Measurements from ENCODE around the gene ATP12A.
A peak's percentile ranks its signal among the peaks of the same experiment; 100 is the strongest.
"Not testable (repeated sequence)": the region's sequence is repeated elsewhere in the genome, so short reads cannot be mapped to it uniquely, and the experiment has no call there.

The ATP12A gene

DNA sequence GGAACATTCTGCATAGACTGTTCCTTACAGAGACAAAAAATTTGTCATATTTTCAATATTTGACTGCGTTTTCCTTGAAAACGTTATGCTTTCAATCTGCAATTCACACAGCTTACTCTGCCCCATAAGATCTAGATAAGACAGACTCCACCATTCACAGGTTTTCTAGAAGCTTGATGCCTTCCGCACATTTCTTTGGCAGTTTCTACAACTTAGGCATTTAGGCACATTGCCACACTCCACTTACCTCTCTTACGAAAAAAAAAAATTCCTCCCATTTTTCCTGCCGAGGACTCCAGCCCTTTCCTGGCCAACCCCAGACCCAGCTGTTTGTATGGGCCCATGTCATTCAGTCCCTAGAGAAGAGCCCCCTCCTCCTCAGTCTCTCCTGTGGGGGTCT lies 11.2 kb downstream of the ATP12A start:
- DNase-seq: no peak

DNA sequence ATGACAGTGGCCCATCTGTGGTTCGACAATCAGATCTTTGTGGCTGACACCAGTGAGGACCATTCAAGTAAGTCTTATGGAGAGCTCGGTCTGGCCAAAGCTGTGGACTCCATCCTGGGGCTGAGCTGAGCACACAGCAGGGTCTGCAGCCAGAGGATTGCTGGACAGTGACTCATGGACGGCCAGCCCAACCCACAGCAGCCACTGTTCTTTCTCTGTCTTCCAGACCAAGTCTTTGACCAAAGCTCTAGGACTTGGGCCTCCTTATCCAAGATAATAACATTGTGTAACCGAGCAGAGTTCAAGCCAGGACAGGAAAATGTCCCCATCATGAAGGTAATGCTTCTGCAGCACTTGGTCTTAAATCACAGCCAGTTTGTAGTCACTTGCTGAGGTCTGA lies 12.4 kb downstream of the ATP12A start:
- DNase-seq: no peak

DNA sequence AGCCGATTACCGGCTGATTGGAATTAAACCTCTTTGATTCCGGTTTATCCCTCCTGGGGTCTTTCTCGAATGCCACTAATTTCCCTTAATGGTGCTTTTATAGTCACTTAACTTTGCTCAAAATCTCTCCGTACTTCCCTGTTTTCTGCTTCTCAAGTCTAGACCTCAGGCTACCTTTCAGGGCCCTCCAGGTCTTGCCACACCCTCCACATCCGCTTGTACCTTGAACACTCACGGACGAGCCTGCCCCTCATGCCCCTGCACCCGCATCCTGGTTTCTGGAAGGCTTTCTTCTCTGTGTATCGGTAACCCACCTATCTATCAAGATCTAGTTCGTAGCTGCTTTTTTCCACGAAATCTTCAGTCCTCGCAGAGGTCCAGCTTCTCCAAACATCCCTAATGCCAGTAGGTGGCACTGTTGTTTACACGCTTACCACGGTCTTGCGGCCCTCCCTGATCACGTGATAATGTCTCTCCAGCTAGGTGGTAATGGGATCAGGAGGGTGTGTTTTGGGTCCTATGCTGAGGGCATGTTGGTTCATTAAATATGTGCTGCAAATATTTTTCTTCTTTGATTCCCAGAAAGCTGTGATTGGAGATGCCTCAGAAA lies 13.8 kb downstream of the ATP12A start:
- DNase-seq: peak; percentile 50

DNA sequence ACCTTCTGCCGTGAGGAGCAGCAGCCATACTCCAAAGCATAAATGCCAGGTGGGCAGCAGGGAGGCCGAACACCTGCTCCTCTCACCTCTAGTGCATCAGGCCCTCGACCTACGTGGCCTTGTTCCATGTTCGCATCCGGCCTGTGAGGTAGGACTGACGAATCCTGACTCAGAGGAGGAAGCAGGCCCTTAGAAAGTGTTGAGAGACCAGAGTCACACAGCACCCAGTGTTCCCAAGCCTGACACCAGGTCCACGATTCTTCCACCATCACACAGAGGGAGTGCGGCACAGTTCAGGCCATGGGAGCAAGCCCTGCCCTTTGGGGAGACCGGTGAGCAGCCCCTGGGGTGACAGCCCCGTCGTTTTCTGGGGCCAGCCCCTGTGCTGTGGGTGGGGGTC lies 14.7 kb downstream of the ATP12A start:
- DNase-seq: no peak

DNA sequence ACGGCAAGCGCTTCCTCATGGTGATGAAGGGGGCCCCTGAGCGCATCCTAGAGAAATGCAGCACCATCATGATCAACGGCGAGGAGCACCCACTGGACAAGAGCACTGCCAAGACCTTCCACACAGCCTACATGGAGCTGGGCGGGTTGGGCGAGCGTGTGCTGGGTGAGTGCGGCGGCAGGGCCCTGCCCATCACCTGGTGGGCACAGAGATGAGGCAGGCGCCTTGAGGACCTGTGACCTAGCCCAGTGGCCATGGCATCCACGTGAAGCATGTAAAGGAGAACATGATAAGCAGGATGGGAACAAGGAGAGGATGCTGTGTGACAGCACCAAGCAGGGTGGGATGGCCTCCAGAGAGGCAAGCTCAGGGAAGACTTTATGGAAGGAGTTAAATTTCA lies 18.5 kb downstream of the ATP12A start:
- DNase-seq: no peak

DNA sequence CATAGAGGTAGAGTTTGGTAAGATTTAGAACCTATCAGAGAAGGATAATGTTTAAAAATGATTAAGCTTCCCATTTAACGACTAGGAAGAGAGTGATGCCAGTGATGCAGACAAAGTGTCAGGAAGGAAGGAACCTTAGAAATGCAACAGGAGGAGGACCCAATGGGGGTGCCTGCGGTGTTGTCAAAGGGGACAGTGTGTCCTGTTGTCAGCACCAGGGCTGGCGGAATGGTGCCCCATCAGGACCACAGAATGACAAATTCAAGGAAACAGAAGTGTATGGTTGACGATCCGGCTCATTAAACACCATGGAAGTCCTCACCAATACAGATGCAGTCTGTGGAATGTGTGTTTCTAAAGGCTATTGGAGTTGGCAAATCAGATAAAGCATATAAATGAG lies 19.3 kb downstream of the ATP12A start:
- no peak for DNase-seq

DNA sequence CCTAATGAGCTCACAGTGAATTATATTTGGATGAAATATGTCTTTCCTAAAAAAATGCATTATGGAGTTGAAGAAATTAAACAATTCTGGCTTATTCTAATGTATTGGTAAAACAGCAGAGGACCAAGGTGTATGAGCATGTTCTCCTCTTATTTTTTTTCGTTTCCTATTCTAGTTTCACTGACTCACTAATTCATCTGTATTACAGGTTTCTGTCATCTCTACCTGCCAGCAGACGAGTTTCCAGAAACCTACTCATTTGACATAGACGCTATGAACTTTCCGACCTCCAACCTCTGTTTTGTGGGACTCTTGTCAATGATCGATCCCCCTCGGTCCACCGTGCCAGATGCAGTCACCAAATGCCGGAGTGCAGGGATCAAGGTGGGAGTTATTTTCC lies 20.3 kb downstream of the ATP12A start:
- no peak for DNase-seq

DNA sequence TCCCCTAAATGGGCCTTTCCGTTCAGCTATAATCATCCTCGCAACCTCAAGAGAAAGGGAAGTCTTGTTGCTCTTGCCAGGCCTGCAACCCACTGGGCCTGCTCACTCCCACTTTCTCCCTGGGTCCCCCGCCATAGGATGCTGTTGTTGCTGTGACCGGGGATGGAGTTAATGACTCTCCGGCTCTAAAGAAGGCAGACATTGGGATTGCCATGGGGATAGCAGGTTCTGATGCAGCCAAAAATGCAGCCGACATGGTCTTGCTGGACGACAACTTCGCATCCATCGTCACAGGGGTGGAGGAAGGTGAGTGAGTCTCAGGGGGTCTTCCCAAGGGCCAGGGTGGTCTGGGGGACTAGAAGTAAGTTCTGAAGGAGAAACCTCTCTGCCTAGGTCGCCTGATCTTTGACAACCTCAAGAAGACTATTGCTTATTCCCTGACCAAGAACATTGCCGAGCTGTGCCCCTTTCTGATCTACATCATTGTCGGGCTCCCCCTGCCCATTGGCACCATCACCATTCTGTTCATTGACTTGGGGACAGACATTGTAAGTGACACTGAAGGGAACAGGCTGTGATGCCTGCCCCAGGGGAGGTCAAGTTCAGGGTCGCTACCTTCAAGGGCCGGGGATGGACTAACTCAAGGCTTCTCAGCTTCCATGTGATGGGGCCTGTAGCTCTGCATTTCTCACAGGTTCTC lies 26.8 kb downstream of the ATP12A start:
- DNase-seq: no peak

DNA sequence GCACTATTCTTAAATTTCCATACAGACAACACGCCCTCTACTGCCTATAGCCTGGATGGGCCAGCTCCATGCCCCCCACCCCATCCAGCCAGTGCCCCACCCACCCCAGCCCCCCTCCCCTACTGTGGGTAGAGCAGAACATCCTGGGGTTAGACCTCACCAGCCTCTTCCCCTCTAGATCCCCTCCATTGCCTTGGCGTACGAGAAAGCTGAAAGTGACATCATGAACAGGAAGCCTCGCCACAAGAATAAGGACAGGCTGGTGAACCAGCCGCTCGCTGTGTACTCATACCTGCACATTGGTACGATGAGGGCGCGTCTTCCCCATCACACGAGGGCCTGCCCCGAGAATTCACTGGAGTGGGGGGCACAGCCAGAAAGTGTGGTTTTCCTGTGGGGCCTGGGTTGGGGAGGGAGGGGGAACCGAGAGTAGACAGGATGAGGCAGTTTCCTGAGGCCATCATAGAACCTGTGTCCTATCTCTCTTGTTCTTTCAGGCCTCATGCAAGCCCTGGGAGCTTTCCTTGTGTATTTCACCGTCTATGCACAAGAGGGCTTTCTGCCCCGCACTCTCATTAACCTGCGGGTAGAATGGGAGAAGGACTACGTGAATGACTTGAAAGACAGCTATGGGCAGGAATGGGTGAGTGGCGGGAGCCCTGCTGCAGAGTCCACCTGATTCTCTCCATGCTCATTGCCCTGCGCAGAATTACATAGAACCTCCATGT lies 29.1 kb downstream of the ATP12A start:
- peak; percentile 62 for DNase-seq

DNA sequence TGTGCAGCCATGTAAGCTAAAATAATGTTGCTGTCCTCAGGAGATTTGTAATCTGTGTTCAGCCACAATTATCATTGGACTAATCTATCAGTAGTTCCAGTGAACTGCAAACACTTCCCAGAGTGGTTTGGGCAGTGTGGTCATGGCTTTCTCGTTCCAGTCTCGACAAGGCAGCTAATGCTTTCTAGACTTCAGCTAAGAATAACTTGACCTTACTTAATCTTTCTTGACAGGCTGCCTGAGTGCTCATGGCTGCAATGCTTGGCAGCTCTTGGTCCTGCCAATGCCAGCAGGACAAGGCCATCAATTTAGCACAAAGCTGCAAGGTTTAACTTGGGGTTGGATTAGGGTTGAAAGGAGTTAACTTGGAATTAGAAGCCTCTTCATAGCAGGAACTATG lies 32.8 kb downstream of the ATP12A start:
- no peak for DNase-seq

DNA sequence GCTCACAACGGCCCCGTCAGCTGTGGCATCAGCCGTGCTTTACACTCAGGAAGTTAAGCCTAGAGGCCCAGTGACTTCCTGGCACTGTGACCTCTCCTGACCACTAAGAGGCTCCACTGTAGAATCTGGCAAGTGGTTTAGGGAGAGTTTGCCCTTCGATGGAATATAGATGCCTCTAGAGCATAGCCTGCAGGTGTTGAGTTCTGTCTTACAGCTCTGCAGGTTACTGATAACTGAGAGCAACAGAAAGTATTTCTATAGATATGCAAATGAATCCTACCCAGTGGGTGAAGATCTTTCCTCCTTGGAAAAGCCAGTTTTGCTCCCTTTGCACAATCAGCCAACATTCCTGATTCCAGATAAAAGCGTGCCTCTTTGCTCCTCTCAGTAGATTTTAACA lies 35.8 kb downstream of the ATP12A start:
- DNase-seq: no peak

DNA sequence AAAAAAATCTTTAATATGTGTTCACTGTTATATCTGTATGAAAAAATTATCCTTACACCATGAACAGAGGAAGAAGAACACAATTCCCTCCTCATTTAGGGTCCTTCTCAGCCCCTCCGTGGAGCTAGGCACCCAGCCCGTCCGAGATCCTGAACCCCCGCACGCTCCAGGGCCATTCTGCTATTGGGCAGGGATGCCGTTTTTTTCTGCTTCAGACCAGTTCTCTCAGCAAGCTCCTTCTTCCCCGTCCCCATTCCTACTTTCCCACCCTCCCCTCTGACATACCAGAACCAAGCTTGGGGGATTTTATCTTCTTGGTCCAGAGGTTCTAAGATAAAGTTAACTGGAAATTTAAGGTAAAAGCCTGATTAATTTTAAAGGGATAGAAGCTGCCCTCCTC lies 36.2 kb downstream of the ATP12A start:
- no peak for DNase-seq

DNA sequence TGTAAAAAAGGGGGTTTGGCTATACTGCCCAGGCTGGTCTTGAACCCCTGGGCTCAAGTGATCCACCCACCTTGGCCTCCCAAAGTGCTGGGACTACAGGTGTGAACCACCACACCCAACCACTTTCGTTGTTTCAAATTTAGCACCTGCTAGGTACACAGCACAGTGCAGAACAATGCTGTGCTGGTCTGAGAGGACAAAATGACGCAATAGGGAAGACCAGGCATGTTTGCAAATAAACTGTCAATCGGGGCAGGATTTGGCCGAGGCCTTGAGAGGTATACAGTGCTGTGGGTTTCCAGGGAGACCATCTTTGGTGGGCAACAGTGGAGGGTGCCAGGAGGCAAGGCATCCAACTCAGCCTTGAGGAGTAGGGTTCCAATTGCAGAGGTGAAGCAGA lies 37.0 kb downstream of the ATP12A start:
- no peak for DNase-seq

DNA sequence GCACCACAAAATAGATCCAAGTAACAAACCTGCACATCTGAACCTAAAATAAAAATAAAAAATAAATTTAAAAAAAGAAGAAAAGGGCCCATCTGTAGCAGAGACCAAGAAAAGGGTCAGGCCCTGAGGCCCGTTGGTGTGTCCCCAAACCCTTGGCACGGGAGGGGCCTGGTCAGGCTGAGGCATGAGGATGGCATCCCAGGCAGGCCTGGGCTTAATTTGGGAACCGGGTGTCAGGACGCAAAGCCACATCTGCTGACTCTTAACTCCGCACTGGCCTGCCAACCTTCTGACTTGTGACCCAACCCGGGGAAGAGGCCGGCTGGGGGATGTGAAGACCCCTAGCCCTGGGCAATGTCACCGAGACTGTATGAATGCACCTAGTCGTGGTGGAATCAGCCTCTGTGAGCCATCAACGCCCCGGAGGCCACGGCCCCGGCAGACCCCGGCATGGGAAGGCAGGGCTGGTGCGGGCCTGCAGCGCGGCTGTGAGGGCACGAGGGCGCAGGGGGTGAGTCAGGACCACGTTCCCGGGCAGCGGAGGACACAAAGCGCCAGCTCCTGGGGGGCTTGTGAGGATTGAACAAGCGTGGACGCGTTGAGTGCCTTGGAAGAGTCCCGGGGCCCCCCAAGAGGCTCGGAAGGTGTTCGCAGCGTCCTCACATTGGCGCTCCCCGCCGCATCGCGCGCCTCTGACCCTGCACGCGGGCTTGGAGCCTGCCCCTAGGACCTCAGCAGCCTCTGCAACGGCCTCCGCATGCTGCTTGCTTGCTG lies 38.2 kb downstream of the ATP12A start:
- no peak for DNase-seq

DNA sequence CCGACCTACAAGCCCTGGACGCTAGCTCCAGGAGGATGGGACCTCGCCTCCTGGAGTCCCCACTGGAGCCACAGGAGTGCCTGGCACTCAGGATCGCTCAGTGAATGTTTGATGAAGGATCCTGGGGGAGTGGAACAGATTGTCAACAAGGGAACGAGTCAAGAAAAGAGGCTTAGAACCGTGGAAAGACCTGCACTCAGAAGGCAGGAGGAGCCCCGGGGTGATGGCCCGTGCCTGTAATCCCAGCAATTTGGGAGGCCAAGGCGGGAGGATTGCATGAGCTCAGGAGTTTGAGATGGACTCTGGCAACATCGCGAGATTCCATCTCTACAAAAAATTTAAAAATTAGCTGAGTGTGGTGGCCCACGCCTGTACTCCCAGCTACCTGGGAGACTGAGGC lies 38.9 kb downstream of the ATP12A start:
- no peak for DNase-seq

DNA sequence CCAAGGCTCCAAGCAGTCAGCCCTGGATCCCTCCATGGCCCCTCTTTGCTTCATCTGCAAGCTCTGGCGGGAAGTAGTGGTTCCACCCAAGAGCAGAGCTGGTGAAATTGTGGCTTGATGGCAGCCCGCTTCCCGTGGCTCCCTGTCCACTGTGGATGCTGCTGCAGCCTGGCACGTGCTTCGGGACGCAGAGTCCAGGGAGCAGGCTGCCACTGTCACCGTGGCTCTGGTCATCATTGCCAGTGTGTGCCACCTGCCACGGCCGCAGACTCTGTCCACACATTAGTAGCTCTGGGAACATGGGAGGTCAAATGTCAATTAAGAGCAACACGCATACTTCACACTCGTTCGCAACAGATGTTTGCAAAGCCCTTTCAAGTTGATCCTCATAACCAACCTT lies 43.0 kb downstream of the ATP12A start:
- DNase-seq: no peak

DNA sequence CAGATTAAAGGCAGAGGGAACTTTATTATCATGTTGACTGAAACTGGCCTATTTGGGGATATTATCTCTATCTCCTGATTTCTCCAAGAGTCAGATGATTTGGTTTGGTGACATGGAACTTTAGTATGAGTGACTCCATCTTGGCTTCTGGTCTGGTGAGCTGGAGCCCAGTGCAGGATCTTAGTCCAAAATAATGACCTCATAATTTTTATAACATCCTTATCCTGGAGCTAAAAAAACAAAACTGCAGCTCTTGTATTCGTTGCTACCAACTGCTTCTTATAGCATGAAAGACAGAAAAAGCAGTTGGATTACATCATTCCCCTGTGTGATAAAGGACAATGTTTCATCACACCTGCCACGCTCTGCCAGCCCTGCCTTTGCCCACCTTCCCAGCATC lies 44.5 kb downstream of the ATP12A start:
- DNase-seq: no peak

DNA sequence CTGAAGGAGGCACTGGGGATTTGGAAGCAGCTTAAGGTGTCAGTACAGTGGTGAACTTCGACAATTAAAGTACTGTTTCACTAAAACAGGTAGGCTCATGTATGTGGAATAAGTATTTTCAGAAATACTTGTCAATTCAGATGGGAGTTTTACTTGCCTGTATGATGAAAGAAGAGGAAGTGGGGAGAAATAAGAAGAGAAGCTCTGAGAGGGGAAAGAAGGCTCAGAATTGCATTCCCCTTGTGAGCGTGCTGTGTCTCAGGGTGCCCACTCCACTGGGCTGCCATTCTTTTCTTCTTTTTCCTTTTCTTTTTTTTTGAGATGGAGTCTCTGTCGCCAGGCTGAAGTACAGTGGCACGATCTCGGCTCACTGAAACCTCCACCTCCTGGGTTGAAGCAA lies 45.2 kb downstream of the ATP12A start:
- no peak for DNase-seq

DNA sequence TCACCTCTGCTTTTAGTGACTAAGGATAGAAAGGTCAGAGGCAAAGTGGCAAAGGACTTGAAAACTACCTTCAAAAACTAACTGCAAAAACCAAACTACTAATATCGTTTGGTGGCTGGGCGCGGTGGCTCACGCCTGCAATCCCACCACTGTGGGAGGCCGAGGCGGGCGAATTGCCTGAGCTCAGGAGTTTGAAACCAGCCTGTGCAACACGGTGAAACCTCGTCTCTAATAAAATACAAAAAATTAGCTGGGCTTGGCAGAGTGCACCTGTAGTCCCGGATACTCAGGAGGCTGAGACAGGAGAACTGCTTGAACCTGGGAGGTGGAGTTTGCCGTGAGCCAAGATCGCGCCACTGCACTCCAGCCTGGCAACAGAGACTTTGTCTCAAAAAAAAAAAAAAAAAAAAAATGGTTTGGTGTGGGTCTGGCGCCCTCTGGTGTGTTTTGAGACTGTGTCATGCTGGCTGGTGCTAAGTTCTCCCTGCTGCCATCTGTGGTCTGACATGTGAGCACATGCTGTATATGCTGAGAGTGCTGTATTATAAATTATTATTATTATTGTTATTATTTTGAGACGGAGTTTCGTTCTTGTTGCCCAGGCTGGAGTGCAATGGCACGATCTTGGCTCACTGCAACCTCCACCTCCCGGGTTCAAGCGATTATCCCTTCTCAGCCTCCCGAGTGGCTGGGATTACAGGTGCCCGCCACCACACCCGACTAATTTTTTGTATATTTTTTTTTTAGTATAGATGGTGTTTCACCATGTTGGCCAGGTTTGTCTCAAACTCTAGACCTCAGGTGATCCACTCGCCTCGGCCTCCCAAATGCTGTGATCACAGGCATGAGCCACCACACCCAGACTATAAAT lies 47.8 kb downstream of the ATP12A start:
- peak; percentile 79 for DNase-seq

DNA sequence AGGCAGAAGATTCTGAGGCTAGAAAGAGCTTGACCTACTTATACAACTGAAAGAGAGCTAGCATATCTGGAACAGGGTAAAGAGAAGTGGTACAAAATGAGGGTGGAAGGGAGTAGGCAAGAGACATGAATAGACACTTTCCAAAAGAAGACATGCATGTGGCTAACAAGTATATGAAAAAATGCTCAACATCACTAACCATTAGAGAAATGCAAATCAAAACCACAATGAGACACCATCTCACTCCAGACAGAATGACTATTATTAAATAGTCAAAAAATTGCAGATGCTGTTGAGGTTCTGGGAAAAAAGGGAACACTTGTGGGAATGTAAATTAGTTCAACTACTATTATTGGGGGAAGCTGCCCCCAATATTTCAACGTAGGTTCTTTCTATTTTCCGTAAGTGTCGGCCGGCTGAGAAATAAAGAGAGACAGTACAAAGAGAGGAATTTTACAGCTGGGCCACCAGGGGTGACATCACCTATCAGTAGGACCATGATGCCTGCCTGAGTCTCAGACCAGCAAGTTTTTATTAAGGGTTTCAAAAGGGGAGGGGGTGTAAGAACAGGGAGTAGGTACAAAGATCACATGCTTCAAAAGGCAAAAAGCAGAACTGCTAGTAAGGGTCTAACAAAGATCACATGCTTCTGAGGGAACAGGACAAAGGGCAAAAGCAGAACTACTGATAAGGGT lies 50.8 kb downstream of the ATP12A start:
- not testable (repeated sequence) for DNase-seq

DNA sequence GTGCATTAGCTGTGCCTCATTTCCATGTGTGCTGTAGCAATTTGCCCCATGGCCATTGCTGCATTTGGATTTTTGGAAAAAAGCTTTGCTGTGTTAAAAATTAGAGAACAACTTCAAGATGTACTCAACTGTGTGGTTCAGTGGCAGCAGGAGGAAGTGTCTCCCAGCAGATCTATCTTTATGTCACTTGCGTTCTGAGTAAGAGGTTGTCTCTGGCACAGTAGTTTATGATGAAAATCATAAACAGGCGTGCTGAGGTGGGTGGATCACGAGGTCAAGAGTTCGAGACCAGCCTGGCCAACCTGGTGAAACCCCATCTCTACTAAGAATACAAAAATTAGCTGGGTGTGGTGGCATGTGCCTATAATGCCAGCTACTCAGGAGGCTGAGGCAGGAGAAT lies 54.7 kb downstream of the ATP12A start:
- DNase-seq: no peak

DNA sequence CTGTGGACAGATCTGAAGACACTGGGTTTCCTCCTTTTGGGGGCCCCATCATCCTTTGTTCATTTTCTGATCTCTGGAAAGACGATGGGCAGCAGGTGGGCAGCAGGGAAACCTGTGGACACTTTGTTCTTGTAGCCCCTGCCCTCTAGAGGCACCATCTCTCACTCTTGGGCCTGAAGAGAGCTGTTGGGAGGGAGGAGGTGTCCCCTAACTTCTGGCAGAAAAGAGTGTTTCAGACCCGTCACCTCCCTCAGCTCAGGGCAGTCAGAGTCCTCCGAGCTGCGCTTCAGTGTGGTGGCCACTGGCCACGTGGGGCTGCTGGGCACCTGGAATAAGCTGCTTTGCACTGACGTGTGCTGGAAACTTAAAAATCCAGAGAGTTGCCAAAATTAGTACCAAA lies 56.8 kb downstream of the ATP12A start:
- DNase-seq: no peak
